ENCODE data around the gene MYMX. TPM values are rescaled to one million over a fixed set of nuclear protein-coding genes. Genes with fewer than 3 reads are reported as not detected.

Gene MYMX
- not detected in 2 replicates for total RNA-seq

GRCh38 chr6:44216677-44217331 is at the start of gene MYMX:
TSS of gene MYMX (plus strand) at chr6:44216926. CDS start at chr6:44217472, 546 bp downstream.

GRCh38 chr6:44223319-44224028 is 6.7 kb downstream of the MYMX start, which contains the start of gene SLC29A1:
TSS of gene SLC29A1 (plus strand) at chr6:44223595. CDS start at chr6:44227314, 3,719 bp downstream.

GRCh38 chr6:44246663-44247337 is 30.1 kb downstream of the MYMX start, which contains the start of gene HSP90AB1:
TSS of gene HSP90AB1 (plus strand) at chr6:44247101. CDS start at chr6:44248630, 1,529 bp downstream.

GRCh38 chr6:44257025-44257752 is 40.5 kb downstream of the MYMX start, which contains the start of gene SLC35B2:
TSS of gene SLC35B2 (minus strand) at chr6:44257528. CDS start at chr6:44257410, 118 bp downstream.

GRCh38 chr6:44265007-44265721 is 48.4 kb downstream of the MYMX start, which contains the start of gene NFKBIE:
TSS of gene NFKBIE (minus strand) at chr6:44265551. CDS start at chr6:44265346, 205 bp downstream.

Small RNAs within 50 kb of the gene (small RNA-seq; reads per million reads assigned to genes)
- not detected for gene RN7SL811P

Other genes starting within 250 kb of the MYMX start
- 49.7 and 56.1 TPM in 2 replicates for gene MRPL14, start 89.5 kb upstream of the MYMX start, total RNA-seq
- 29.9 and 32.2 TPM in 2 replicates for gene TMEM63B, start 89.4 kb upstream of the MYMX start, total RNA-seq
- gene CAPN11, start 58.1 kb upstream of the MYMX start, total RNA-seq = not detected in 2 replicates
- 25.9 and 29.4 TPM in 2 replicates for gene SLC29A1, start 6.7 kb downstream of the MYMX start, total RNA-seq
- gene HSP90AB1, start 30.2 kb downstream of the MYMX start, total RNA-seq = 680 and 845 TPM in 2 replicates
- 64.6 and 69.5 TPM in 2 replicates for gene SLC35B2, start 40.6 kb downstream of the MYMX start, total RNA-seq
- 4.3 and 8.9 TPM in 2 replicates for gene NFKBIE, start 48.6 kb downstream of the MYMX start, total RNA-seq
- gene TMEM151B, start 53.5 kb downstream of the MYMX start, total RNA-seq = under 0.01 TPM in 2 replicates
- gene AARS2, start 96.4 kb downstream of the MYMX start, total RNA-seq = 6.3 and 7.5 TPM in 2 replicates
- 0.13 TPM in 1 of 2 replicates, not detected in the other for gene SPATS1, start 125.7 kb downstream of the MYMX start, total RNA-seq
- 25.5 and 27.2 TPM in 2 replicates for gene CDC5L, start 170.8 kb downstream of the MYMX start, total RNA-seq